HG02981 (cell line): ENCODE data around the gene LIX1.
"Not testable (repeated sequence)": the region's sequence is repeated elsewhere in the genome, so short reads cannot be mapped to it uniquely, and the experiment has no call there.

Experiments
- ATAC-seq: cut with Tn5 transposase; IDR thresholded peaks from one replicate; pipeline ENCODE4 v1.9.1; 2021; ENCODE audit warnings: mild to moderate bottlenecking, moderate library complexity; ENCODE audit not compliant: unreplicated experiment

The LIX1 gene

GRCh38 chr5:97105501-97106215 is 36.8 kb downstream of the LIX1 start:
- ATAC-seq, result no peak

GRCh38 chr5:97102010-97102470 is 40.4 kb downstream of the LIX1 start:
- ATAC-seq, result no peak

- ATAC-seq, result no peak
Measured at GRCh38 chr5:97101189-97101910, 41.1 kb downstream of the LIX1 start.

GRCh38 chr5:97100476-97100875 is 41.9 kb downstream of the LIX1 start:
- no peak for ATAC-seq

GRCh38 chr5:97098922-97099321 is 43.5 kb downstream of the LIX1 start:
- no peak for ATAC-seq

- no peak for ATAC-seq
Measured at GRCh38 chr5:97097326-97098230, 44.8 kb downstream of the LIX1 start.

GRCh38 chr5:97096846-97097245 is 45.6 kb downstream of the LIX1 start:
- ATAC-seq, result no peak

GRCh38 chr5:97096191-97096590 is 46.2 kb downstream of the LIX1 start:
- ATAC-seq, result no peak

GRCh38 chr5:97095318-97095732 is 47.1 kb downstream of the LIX1 start:
- ATAC-seq, result peak; percentile 36

- ATAC-seq, result peak; percentile 98
Measured at GRCh38 chr5:97094579-97095317, 47.7 kb downstream of the LIX1 start.

GRCh38 chr5:97093193-97093592 is 49.2 kb downstream of the LIX1 start:
- no peak for ATAC-seq

- ATAC-seq, result no peak
Measured at GRCh38 chr5:97090944-97091343, 51.5 kb downstream of the LIX1 start.

GRCh38 chr5:97089149-97089801 is 53.1 kb downstream of the LIX1 start:
- ATAC-seq, result no peak

- no peak for ATAC-seq
Measured at GRCh38 chr5:97088774-97089148, 53.6 kb downstream of the LIX1 start.

GRCh38 chr5:97087138-97087537 is 55.3 kb downstream of the LIX1 start:
- ATAC-seq, result no peak

- ATAC-seq, result no peak
Measured at GRCh38 chr5:97085459-97086181, 56.8 kb downstream of the LIX1 start.

GRCh38 chr5:97084782-97085458 is 57.5 kb downstream of the LIX1 start:
- ATAC-seq, result not testable (repeated sequence)

GRCh38 chr5:97078958-97079743 is 63.3 kb downstream of the LIX1 start:
- ATAC-seq, result no peak
